ENCODE measurements around the gene ACSF3.

The ACSF3 gene

DNA sequence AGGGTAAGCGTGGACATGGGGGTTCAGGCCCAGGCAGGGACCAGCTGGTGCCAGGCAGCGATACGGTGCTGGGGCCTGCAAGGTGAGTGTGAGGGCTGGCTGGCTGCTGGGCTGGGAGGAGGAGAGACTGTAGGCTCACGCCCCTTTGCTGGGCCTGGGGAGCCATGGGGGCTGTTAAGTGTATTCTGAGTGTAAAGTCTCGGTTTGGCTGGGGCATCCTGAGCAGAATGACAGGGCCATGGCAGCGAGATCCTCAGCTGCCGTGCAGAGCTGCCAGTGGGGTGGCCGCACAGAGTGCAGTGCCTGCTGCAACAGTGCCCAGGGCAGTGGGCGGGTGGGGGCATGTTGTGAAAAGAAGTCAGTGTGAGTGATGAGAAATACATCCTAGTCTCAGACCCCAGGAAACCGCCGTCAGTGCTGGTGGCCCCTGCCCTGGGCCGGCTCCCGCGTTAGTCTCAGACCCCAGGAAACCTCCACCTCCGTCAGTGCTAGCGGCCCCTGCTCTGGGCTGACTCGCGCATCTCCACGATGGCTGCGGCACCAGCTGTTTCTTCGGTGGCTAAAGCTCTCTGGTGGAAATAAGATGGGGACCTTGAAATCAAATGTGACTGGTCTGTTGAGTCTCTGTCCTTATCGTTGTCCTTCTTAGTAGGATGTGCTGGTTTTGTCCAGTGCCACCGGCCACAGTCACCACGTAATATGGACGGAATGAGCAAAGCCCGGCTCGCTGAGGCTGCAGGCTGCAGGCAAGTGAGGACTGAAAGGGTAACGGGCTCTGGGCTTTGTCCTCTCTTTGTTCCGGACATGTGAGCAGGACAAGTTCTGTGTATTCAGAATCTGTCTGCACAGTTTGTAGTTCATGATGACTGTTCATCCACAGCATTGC lies 22.9 kb downstream of the ACSF3 start:
- no peak overlapping the region for H3K4me3 ChIP-seq (ENCODE audit: low read depth in 1 of 2, low read length in 2 of 2)
- H3K9me3 ChIP-seq (ENCODE audit: control insufficient read depth in 1 of 2, low read length in 2 of 2), result no peaks in the 10 kb centered on the region
- no peak overlapping the region for H3K27ac ChIP-seq (ENCODE audit: low read depth, low read length)
- peaks cover 38 to 91% of the 10 kb centered on the region in 2 donors for H3K36me3 ChIP-seq (ENCODE audit: control insufficient read depth in 1 of 2, insufficient read depth in 2 of 2, low read length in 2 of 2)
- no peaks in the 10 kb centered on the region for H3K27me3 ChIP-seq (ENCODE audit: control insufficient read depth in 1 of 2, insufficient read depth in 2 of 2, low read length in 2 of 2)
- peaks cover 13 to 16% of the 10 kb centered on the region in 2 donors for H3K4me1 ChIP-seq (ENCODE audit: control insufficient read depth in 1 of 2, insufficient read depth in 2 of 2, low read length in 2 of 2)
- no peak overlapping the region for H3K9ac ChIP-seq (ENCODE audit: low read depth in 1 of 2, low read length in 2 of 2)

DNA sequence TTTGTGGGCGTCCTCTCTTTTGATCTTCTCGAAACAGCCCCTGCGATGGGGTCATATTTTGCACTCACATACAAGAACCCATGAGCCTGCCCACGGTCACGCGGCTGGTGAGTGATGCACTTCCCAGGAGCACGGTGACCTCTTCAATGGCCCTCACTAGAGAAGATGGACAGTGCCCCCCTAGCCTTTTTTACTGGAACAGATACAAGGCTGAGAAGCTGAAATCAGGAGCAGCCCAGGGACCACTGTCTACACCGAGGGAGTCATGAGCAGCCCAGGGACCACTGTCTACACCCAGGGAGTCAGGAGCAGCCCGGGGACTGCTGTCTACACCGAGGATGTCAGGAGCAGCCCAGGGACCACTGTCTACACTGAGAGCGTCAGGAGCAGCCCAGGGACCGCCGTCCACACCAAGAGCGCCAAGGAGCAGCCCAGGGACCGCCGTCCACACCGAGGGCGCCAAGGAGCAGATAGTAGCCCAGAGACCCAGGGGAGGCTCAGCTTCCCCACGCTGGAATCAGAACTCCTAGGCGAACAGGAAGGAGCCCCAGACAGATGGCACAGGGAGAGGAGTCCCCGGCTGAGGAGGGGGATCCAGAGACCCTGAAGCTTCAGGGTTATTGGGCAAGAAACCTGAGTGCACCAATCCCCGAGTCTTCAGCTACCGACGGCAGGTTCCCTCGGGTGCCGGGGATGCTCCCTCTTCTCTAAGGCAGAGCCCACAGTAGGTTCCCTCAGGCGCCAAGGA lies 23.7 kb downstream of the ACSF3 start:
- Histone ChIP-seq H3K36me3 (ENCODE audit: control insufficient read depth in 1 of 2, insufficient read depth in 2 of 2, low read length in 2 of 2) (peaks cover 30 to 86% of the 10 kb centered on the region in 2 donors), H3K27me3 (ENCODE audit: control insufficient read depth in 1 of 2, insufficient read depth in 2 of 2, low read length in 2 of 2) (no peaks in the 10 kb centered on the region), H3K9me3 (ENCODE audit: control insufficient read depth in 1 of 2, low read length in 2 of 2) (no peaks in the 10 kb centered on the region), H3K9ac (ENCODE audit: low read depth in 1 of 2, low read length in 2 of 2) (no peak overlapping the region), H3K27ac (ENCODE audit: low read depth, low read length) (no peak overlapping the region), H3K4me3 (ENCODE audit: low read depth in 1 of 2, low read length in 2 of 2) (no peak overlapping the region), H3K4me1 (ENCODE audit: control insufficient read depth in 1 of 2, insufficient read depth in 2 of 2, low read length in 2 of 2) (peaks cover 16 to 20% of the 10 kb centered on the region in 2 donors)

DNA sequence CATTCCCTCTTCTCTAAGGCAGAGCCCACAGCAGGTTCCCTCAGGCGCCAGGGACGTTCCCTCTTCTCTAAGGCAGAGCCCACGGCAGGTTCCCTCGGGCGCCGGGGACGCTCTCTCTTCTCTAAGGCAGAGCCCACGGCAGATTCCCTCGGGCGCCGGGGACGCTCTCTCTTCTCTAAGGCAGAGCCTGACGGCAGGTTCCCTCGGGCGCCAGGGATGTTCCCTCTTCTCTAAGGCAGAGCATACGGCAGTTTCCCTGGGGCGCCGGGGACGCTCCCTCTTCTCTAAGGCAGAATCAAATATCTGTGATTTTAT lies 24.3 kb downstream of the ACSF3 start:
- no peak overlapping the region for H3K27ac ChIP-seq (ENCODE audit: low read depth, low read length)
- H3K4me3 ChIP-seq (ENCODE audit: low read depth in 1 of 2, low read length in 2 of 2), result no peak overlapping the region
- no peak overlapping the region for H3K9ac ChIP-seq (ENCODE audit: low read depth in 1 of 2, low read length in 2 of 2)
- no peaks in the 10 kb centered on the region for H3K27me3 ChIP-seq (ENCODE audit: control insufficient read depth in 1 of 2, insufficient read depth in 2 of 2, low read length in 2 of 2)
- H3K4me1 ChIP-seq (ENCODE audit: control insufficient read depth in 1 of 2, insufficient read depth in 2 of 2, low read length in 2 of 2), result peaks cover 16 to 26% of the 10 kb centered on the region in 2 donors
- peaks cover 25 to 80% of the 10 kb centered on the region in 2 donors for H3K36me3 ChIP-seq (ENCODE audit: control insufficient read depth in 1 of 2, insufficient read depth in 2 of 2, low read length in 2 of 2)
- no peaks in the 10 kb centered on the region for H3K9me3 ChIP-seq (ENCODE audit: control insufficient read depth in 1 of 2, low read length in 2 of 2)

DNA sequence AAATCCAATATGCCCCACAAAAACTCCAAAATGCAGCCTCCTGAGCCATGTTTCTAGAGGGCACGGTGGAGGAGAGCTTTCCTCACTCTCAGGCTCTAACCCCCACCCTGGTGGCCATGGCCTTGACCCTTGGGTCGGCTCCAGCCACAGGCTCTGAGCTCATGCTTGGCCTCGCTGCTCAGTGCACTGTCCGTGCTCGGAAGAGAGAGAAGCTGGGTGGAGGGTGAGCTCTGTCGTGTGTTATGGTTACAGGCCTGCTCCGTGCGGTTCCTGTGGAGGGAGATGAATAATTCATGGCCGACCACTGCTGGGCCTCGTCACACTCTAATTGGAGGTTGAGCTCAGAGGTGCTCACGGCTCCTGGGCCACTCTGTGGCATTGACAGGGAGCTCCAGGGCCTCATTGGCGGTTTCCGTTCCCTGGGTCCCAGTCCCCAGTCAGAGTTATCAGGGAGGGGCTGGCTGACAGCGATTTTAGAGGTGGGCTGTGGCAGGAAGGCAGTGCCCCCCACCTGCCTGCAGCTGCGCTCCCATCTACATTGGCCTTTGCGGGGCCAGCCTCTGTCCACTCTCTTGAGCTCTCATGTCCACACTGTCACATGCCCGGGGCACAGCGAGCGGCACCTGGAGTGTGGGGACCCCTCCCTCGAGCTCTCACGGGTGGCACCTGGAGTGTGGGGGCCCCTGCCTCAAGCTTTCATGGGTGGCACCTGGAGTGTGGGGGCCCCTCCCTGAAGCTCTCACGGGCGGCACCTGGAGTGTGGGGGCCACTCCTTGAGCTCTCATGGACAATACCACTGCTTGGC lies 24.9 kb downstream of the ACSF3 start:
- Histone ChIP-seq H3K9ac (ENCODE audit: low read depth in 1 of 2, low read length in 2 of 2) (no peak overlapping the region), H3K27ac (ENCODE audit: low read depth, low read length) (no peak overlapping the region), H3K36me3 (ENCODE audit: control insufficient read depth in 1 of 2, insufficient read depth in 2 of 2, low read length in 2 of 2) (peaks cover 20 to 79% of the 10 kb centered on the region in 2 donors), H3K27me3 (ENCODE audit: control insufficient read depth in 1 of 2, insufficient read depth in 2 of 2, low read length in 2 of 2) (no peaks in the 10 kb centered on the region), H3K9me3 (ENCODE audit: control insufficient read depth in 1 of 2, low read length in 2 of 2) (no peaks in the 10 kb centered on the region), H3K4me3 (ENCODE audit: low read depth in 1 of 2, low read length in 2 of 2) (no peak overlapping the region), H3K4me1 (ENCODE audit: control insufficient read depth in 1 of 2, insufficient read depth in 2 of 2, low read length in 2 of 2) (peaks cover 16 to 26% of the 10 kb centered on the region in 2 donors)

DNA sequence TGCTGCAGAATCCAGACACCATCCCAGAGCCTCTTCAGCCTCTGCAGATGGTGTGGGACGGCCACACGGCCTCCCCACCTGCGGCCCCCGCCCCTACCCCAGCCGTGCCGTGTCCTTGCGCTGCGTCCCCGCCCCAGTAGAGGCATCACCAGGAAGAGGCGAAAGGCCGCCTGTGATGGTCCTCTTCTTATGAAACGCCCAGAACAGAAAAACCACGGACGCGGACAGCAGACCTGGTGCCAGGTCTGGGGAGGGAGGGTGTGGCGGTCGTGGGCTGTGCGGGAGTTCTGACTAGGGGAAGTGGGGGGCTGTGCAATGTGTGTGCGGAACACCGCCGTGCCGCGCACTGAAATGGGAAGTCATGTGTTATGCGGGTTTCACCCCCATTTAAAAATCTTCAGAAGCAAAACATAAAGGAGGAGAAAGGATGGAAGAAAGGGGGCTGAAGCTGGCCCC lies 25.5 kb downstream of the ACSF3 start:
- no peak overlapping the region for H3K4me3 ChIP-seq (ENCODE audit: low read depth in 1 of 2, low read length in 2 of 2)
- no peak overlapping the region for H3K9ac ChIP-seq (ENCODE audit: low read depth in 1 of 2, low read length in 2 of 2)
- H3K27me3 ChIP-seq (ENCODE audit: control insufficient read depth in 1 of 2, insufficient read depth in 2 of 2, low read length in 2 of 2), result no peaks in the 10 kb centered on the region
- no peak overlapping the region for H3K27ac ChIP-seq (ENCODE audit: low read depth, low read length)
- H3K36me3 ChIP-seq (ENCODE audit: control insufficient read depth in 1 of 2, insufficient read depth in 2 of 2, low read length in 2 of 2), result peaks cover 20 to 79% of the 10 kb centered on the region in 2 donors
- no peaks in the 10 kb centered on the region for H3K9me3 ChIP-seq (ENCODE audit: control insufficient read depth in 1 of 2, low read length in 2 of 2)
- peaks cover 12 to 24% of the 10 kb centered on the region in 2 donors for H3K4me1 ChIP-seq (ENCODE audit: control insufficient read depth in 1 of 2, insufficient read depth in 2 of 2, low read length in 2 of 2)

DNA sequence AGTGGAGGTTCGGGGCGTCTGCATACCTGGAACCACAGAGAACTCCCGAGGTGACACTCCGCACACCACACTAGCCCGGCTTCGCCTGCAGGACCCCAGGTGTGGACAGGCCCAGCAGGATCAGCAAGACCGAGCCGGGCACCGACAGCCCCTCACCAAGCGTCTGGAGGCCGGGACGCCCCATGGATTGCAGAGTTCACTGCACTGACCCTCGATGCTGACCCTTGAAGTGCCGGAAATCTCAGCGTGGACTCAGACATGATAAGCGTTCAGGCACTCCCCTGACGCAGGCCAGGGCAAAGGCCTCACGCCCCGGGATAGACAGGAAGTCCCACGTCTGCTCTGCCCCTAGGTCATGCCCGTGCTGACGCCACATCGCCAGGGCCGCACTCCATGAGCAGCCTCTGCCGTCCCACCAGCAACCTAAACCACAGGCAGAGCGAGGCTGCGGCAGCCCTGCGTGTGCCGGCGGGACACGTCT lies 26.0 kb downstream of the ACSF3 start:
- H3K36me3 ChIP-seq (ENCODE audit: control insufficient read depth in 1 of 2, insufficient read depth in 2 of 2, low read length in 2 of 2), result peaks cover 20 to 79% of the 10 kb centered on the region in 2 donors
- H3K9me3 ChIP-seq (ENCODE audit: control insufficient read depth in 1 of 2, low read length in 2 of 2), result no peaks in the 10 kb centered on the region
- H3K9ac ChIP-seq (ENCODE audit: low read depth in 1 of 2, low read length in 2 of 2), result no peak overlapping the region
- H3K4me1 ChIP-seq (ENCODE audit: control insufficient read depth in 1 of 2, insufficient read depth in 2 of 2, low read length in 2 of 2), result peaks cover 8 to 24% of the 10 kb centered on the region in 2 donors
- no peak overlapping the region for H3K27ac ChIP-seq (ENCODE audit: low read depth, low read length)
- no peak overlapping the region for H3K4me3 ChIP-seq (ENCODE audit: low read depth in 1 of 2, low read length in 2 of 2)
- no peaks in the 10 kb centered on the region for H3K27me3 ChIP-seq (ENCODE audit: control insufficient read depth in 1 of 2, insufficient read depth in 2 of 2, low read length in 2 of 2)

DNA sequence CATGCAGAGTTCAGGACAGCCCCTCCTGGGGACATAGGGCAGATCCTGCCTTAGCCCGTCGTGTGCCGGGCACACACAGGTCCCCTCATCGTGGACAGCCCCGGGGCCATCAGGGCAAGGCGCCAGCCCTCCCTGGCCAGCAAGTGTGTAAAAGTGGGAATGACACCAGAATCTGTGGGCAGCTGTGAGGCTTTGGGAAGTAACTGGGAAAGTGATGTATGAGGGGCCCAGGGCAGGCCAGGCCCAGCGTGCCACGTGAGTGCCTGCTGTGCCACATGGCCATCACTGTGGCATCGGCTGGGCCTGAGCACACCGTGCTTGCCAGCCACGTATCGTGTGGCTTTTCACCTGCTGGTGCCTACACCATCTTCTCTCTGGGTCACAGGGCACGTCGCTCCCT lies 26.6 kb downstream of the ACSF3 start:
- Histone ChIP-seq H3K4me1 (ENCODE audit: control insufficient read depth in 1 of 2, insufficient read depth in 2 of 2, low read length in 2 of 2) (peaks cover 8 to 20% of the 10 kb centered on the region in 2 donors), H3K36me3 (ENCODE audit: control insufficient read depth in 1 of 2, insufficient read depth in 2 of 2, low read length in 2 of 2) (peaks cover 20 to 75% of the 10 kb centered on the region in 2 donors), H3K27me3 (ENCODE audit: control insufficient read depth in 1 of 2, insufficient read depth in 2 of 2, low read length in 2 of 2) (no peaks in the 10 kb centered on the region), H3K27ac (ENCODE audit: low read depth, low read length) (no peak overlapping the region), H3K9ac (ENCODE audit: low read depth in 1 of 2, low read length in 2 of 2) (no peak overlapping the region), H3K4me3 (ENCODE audit: low read depth in 1 of 2, low read length in 2 of 2) (no peak overlapping the region), H3K9me3 (ENCODE audit: control insufficient read depth in 1 of 2, low read length in 2 of 2) (no peaks in the 10 kb centered on the region)

DNA sequence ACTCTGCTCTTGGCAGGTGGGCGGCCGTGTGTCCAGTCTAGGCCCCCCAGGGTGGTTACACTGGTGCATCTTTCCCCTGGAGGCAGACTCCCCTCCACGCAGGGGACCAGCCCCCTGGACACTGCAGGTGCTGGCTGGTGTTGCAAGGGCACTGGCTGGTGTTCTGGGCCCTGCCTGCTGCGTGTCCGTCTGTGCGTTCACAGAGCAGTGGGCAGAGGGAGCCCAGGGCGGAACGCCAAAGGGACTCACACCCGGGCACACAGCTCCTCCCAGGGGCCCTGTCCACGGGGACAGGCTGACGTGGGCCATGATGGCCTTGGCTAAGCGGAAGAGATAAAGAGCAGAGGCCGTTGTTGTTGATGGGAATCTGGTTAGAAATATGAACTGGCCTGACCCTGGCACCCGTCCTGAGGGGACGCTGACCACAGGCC lies 27.3 kb downstream of the ACSF3 start:
- H3K4me3 ChIP-seq (ENCODE audit: low read depth in 1 of 2, low read length in 2 of 2), result no peak overlapping the region
- H3K27ac ChIP-seq (ENCODE audit: low read depth, low read length), result no peak overlapping the region

DNA sequence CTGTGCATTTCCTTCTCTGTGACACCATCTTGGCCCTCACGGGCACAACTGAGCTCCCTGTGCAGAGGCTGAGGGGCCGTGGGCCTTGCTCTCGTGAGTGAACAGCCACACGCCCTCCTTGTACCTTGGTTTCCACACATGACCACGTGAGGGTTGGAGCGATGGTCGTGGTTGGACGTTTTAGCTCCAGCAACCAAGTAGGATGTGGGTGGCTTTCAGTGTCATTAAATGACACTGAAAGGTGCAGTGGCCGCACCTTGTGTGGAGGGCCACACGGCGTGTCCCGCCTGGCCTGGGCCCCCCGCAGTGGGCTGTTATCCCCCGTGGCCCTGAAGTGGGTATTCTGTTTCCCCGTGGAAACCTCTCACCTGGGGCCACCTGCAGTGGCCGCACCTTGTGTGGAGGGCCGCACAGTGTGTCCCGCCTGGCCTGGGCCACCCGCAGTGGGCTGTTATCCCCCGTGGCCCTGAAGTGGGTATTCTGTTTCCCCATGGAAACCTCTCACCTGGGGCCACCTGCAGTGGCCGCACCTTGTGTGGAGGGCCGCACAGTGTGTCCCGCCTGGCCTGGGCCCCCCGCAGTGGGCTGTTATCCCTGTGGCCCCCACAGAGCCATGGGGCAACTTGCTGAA lies 28.2 kb downstream of the ACSF3 start:
- Histone ChIP-seq H3K9ac (ENCODE audit: low read depth in 1 of 2, low read length in 2 of 2) (no peak overlapping the region), H3K9me3 (ENCODE audit: control insufficient read depth in 1 of 2, low read length in 2 of 2) (no peaks in the 10 kb centered on the region), H3K36me3 (ENCODE audit: control insufficient read depth in 1 of 2, insufficient read depth in 2 of 2, low read length in 2 of 2) (peaks cover 15 to 62% of the 10 kb centered on the region in 2 donors), H3K4me1 (ENCODE audit: control insufficient read depth in 1 of 2, insufficient read depth in 2 of 2, low read length in 2 of 2) (peaks cover 3 to 20% of the 10 kb centered on the region in 2 donors), H3K4me3 (ENCODE audit: low read depth in 1 of 2, low read length in 2 of 2) (no peak overlapping the region), H3K27ac (ENCODE audit: low read depth, low read length) (no peak overlapping the region), H3K27me3 (ENCODE audit: control insufficient read depth in 1 of 2, insufficient read depth in 2 of 2, low read length in 2 of 2) (no peaks in the 10 kb centered on the region)

More for the DNA sequence above, 27.3 kb downstream of the ACSF3 start:
- Histone ChIP-seq H3K27me3 (ENCODE audit: control insufficient read depth in 1 of 2, insufficient read depth in 2 of 2, low read length in 2 of 2) (no peaks in the 10 kb centered on the region), H3K9ac (ENCODE audit: low read depth in 1 of 2, low read length in 2 of 2) (no peak overlapping the region), H3K4me1 (ENCODE audit: control insufficient read depth in 1 of 2, insufficient read depth in 2 of 2, low read length in 2 of 2) (peaks cover 7 to 20% of the 10 kb centered on the region in 2 donors), H3K36me3 (ENCODE audit: control insufficient read depth in 1 of 2, insufficient read depth in 2 of 2, low read length in 2 of 2) (peaks cover 20 to 70% of the 10 kb centered on the region in 2 donors), H3K9me3 (ENCODE audit: control insufficient read depth in 1 of 2, low read length in 2 of 2) (no peaks in the 10 kb centered on the region)

Measured in duodenal mucosa (tissue), 2 donors.